GM12801 (cell line): ENCODE data around the gene WDR62.

Experiments
- CTCF ChIP-seq: IDR thresholded peaks from one replicate; pipeline ENCODE4 v1.5.1; 2011; ENCODE audit warnings: control low read depth; ENCODE audit not compliant: insufficient read length; ENCODE audit errors: extremely low read depth

The WDR62 gene

GRCh38 chr19:36058481-36059179, 3.9 kb downstream of the WDR62 start:
- TF ChIP-seq CTCF = no peak

GRCh38 chr19:36059180-36059910, 4.6 kb downstream of the WDR62 start:
- no peak for TF ChIP-seq CTCF

- no peak for TF ChIP-seq CTCF
Measured at GRCh38 chr19:36060430-36060829, 5.7 kb downstream of the WDR62 start.

- no peak for TF ChIP-seq CTCF
Measured at GRCh38 chr19:36061367-36061766, 6.7 kb downstream of the WDR62 start.

GRCh38 chr19:36064826-36065225, 10.1 kb downstream of the WDR62 start:
- no peak for TF ChIP-seq CTCF

- TF ChIP-seq CTCF = no peak
Measured at GRCh38 chr19:36067681-36068080, 13.0 kb downstream of the WDR62 start.

GRCh38 chr19:36072081-36072480, 17.4 kb downstream of the WDR62 start:
- TF ChIP-seq CTCF = no peak
